HG03060 (cell line): ENCODE data around the gene PLB1.

ENCODE experiments used
- ATAC-seq: cut with Tn5 transposase; IDR thresholded peaks from one replicate; pipeline ENCODE4 v1.9.1; 2021; ENCODE audit warnings: low read depth, moderate number of reproducible peaks; ENCODE audit not compliant: unreplicated experiment

PLB1 gene

DNA sequence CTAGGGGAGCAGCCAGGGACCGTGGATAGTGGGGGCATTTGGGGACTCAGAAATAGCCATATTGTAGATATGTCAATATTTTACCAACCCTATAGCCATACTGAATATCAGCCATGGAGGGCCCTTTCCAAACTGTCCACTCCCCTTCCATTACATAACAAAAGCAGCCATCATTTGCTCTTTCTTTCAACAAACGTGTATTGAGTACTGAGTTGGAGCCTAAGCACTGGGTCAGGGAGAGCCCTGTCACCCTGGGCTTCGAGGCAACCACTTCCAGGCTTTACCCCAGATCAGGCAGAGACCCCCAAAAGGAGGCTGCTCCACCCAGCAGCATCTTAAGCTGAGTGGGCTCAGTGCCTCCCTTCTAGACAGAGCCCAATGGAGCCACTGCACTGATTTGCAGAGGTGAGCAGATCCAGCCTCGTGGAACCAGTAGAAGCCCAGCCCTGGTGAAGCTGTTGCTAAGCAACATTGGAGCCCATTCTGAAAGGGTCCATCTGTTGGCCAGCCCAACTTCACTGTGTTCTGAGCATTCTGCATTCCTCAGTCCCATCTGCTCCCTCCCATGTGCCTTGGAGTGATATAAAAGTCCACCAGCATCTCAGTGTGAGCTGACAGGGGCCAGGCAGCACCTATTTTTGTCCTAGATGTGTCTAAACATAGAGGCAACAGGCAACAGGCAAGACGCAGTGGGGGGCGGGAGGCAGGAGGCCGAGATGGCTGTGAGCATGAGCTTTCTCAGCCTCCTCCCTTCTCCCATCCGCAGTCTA is 112.1 kb downstream of the PLB1 start:
- no peak for ATAC-seq

DNA sequence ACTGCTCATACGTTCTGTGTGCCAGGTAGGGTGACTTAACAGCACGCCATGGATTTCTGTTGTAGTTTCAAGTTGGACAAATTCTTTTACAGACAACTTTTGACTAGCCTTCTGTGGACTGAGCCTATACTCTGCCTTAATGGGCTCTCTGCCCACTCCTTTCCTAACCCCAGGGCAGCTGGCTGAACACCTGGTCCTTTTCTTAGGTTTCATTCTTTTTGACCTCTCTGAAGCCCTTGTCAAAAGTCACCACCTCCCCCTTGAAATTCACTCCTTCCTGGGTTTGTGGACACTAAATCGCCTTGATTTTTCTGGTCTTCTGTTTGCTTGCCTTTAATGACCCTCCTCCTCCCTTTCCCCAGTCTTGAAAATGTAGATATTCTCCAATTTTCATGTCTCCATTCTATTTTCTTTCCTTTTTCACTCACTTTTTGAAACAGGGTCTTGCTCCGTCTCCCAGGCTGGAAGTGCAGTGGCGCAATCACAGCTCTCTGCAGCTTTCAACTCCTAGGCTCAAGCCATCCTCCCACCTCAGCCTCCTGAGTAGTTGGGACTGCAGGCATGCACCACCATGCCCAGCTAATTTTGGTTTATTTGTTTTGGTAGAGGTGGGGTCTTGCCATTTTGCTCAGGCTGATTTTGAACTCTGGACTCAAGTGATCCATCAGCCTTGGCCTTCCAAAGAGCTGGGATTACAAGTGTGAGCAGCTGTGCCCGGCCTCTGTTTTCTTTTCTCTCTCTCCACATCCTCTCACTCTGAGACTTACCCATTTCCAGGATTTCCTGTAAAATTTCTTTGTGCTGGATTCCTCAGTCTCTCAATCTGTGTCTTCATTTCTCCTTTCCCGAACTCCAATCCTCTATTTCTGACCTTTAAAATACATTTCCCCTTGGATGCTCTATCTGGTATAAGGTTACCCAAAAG is 112.9 kb downstream of the PLB1 start:
- ATAC-seq, result no peak

DNA sequence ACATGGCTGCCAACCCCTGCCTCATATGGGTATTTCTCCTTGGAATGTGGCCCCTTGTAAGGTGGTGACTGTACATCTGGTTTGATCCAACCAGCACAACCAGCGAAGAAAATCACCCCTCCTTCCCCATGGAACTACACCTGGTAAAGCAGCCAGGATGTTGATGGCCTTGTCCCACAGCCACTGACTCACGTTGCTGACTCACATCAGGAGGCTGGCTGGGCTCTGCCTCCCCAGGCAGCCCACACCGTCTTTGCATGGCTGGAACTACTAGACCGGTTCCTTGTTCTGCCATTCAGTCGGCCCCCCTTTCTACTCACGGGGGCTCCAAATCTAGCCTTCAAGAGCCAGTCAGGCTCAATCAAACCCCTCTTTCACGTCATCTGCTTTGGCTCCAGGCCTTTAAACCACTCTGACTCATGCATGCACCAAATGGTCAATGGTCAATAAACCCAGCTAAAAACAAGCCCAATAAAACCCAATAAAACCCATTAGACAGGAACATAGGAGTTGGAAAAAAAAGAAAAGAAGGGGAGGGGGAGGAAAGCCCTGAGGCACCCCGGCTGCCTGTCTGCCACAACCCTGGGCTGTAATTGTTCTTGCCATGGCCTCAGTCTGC is 114.8 kb downstream of the PLB1 start:
- peak; percentile 57 for ATAC-seq

DNA sequence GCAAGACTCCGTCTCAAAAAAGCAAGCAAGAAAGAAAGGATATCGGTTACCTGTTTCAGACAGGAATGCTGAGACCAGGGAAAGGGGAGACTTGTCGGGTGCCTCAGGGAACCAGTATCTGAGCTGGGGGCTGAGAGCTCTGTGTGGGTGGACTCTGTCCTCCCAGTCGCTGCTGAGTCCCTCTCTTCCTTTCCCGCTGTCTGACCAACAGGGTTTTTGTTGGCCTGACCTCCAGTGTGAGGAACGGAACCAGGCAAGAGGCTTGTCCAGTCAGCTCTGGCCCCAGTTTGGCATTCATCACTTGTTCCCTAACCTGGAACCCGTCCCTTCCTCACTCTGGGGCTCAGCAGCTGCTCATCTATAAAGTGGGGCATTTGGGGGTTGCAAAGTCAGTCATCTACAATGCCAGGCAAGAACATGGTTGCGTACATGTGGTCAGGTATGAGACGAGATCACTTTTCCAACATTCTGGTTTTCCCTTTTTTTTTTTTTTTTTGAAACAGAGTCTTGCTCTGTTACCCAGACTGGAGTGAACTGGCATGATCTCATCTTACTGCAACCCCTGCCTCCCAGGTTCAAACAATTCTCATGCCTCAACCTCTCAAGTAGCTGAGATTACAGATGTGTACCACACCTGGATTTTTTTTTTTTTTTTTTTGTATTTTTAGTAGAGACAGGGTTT is 116.4 kb downstream of the PLB1 start:
- no peak for ATAC-seq

DNA sequence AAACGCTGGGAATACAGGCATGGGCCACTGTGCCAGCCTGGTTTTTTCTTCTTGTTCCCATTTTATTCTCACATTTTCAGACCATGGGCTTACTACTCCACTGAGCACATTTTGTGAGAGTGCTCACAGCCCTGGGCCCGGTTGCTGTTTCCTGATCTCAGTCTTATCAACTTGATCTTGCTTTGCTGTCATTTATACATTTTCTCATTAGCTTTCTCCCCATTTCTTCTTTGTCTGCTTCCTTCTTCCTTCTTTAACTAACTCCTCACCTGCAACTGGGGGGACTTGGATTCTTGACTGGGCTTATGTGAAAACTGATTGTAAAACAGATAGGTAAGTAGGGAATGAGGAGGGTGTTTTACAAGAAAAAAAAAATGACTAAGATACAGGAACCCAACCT is 117.3 kb downstream of the PLB1 start:
- no peak for ATAC-seq

DNA sequence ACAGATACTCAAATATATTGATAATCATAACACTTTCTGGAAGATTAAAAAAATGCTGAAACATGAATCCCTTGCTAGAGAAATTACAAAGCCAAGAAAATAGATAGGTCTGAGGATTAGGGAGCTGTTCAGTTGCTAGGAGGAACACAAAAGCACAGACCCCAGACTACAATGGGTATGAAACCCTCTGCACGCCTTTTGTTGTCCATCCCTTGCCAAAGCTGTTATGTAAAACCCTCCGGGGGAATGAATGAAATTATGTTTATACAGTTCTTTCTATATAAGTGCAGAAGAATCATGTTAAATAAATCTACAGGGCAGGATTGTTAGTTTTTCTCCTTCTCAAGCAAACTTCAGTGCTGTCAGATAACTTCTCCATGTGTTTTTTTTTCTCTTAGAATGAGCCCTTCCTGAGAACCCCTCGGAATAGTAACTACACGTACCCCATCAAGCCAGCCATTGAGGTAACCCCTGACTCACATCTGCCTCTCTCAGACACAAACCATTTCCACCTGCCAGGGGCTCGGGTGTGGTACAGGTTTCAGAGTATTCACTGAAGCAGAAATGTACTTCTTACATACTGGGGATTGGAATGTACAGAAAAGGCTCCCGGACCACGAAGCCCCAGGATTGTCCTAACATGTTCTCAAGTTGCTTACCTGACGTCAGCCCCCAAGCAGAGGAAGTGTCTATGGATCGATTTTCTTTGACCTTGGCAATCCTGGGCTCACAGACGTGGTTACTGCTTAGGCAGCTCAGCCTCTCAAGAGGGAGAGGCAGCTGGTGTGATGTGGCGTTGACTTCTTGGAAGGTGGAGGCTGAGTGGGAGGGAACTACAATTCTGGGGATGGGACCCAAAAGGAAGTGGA is 118.0 kb downstream of the PLB1 start:
- no peak for ATAC-seq

DNA sequence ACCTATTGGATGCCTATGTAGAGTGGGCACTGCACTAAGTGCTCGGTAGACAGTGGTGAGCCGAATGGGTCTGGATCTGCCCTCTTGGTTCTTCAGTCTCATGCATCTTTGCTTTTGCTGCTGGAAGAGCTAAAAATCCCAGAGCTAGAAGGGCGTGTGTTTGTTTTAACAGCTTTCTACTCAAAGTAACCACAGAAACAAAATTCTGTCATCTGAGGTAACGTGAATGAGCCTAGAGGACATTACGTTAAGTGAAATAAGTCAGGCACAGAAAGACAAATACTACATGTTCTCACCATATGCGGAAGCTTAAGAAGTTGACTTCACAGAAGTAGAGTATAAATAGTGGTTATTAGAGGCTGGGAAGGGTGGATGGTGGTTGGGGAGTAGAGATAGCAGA is 119.8 kb downstream of the PLB1 start:
- ATAC-seq, result no peak

DNA sequence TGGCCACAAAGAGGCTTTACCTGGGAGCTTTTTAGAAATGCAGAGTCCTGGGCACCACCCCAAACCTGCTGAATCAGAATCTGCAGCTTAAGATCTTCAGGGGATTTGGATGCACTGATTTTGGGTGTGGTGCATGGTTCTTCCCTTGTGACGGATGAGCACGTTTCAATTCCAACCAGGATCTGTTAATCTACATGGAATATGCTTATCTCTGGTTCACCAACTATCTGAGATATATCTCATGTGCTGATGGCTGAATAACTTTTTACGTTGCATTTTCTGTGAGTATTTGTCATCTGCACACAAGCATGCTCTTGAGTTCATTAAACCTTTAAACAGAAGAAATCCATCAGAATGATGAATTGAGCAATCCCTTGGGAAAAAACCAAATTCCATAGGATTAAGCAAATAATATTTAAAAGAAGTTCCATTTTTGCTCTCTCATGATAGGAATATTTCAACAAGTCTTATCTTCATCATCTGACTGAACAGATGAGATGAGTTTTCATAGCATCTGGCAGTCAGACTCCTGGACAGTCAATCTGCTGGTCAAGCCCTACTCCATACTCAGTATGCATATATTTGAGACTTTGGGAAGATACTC is 120.6 kb downstream of the PLB1 start:
- no peak for ATAC-seq

DNA sequence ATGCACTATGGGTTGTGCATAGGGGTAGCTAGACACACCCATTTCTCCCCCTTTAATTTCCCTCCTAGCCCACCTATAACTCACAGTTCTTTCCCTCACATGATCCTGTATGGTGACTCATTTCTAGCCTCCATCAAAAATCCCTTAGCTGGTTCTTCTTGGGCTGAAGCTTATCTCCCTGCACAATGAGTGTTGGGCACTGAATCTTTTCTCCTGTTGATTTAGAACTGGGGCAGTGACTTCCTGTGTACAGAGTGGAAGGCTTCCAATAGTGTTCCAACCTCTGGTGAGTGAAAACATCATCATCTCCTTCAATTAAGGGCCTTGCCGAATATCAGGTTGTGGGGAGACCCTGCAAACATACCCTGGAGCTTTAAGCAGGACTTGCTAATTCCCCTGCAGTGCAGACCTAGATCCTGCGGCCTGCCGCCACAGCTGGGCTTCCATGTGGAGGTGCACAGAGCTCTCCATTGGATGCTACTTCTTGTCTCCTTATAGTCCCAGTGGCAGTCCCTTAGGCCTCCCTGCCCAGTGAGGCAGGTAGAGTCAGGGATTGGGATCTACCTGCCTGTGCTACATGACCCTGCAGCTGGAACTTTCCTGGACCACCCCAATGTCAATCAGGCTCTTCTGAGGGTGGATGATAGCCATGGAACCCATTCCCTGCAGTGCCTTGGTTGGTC is 121.8 kb downstream of the PLB1 start:
- no peak for ATAC-seq

DNA sequence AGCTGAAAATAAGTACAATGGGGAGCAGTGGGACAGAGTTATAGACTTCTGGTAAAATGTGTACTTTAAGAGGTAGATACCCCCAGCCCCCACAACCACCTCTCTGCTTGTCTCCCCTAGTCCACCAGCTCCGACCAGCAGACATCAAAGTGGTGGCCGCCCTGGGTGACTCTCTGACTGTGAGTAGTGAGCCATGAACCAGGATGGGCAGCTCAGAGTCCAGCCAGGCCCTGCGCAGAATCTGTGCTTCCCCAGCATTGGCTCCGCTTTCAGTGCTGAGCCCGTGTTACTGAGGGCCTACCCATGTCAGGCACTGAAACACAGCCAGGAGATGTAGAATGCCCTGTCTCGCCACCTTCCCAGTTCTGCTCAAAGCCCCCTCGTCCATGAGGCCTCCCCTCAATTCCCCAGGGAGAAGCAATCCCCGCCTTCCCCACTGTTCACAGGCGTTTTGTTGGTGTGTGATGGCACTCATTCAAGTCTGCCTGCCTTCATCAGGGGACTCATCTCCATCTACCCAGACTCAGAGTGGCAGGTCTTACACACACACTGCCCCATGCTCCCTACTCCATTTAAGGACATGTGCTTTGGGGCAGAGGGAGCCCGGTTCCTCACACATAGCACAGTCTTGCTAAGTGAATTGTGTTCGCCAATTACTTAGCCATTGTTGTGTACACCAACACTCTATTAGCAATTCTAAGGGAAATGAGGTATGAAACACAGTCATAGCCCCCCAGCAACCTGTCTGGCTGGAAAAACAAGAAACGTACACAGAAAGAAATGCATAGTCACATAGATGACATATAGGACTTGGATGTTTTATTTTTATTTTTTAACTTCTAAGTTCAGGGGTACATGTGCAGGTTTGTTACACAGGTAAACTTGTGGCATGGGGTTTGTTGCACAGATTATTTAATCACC is 122.6 kb downstream of the PLB1 start:
- no peak for ATAC-seq

DNA sequence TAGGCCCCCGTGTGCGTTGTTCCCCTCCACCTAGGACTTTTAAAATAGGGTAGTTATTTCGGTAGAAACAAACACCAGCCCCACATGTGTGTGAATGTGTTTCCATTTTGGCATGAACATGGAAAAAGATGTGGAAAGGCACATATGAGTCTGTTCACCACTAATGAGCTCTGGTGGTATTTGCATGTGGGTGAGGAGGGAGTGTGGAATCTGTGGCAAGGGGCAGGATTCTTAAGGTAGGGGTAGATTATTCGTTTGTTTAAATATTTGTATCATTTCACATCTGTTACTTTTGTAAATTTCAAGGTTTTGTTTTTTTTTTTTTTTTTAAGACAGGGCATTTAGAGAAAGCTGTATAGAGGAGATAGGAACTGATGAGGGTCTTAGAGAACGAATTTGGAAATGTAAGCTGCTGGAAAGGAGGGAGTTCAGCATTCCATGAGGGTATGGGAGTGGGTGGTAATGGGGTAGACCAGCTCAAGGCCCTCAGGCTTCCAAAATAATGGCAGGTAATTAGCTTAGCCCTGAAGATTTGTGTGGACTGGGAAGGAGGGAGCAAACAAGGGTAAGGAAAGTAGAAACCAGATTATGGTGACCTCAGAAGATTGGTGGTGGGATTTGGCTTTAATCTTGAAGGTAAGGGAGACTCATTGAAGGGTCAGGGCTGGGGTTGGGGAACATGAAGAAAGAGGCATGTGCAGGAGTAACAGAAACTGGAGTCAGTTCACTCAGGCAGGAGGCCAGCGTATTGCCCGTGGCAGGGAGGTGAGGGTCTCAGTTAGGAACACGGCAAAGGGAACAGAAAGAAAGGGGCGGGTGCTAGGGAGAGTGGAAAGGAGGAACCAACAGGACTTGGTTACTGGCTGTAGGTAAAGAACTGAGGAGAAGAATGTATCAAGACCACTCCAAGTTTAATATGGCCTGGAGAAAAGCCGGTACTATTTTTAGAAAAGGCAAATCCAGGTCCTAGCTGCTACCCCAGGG is 123.6 kb downstream of the PLB1 start:
- no peak for ATAC-seq

DNA sequence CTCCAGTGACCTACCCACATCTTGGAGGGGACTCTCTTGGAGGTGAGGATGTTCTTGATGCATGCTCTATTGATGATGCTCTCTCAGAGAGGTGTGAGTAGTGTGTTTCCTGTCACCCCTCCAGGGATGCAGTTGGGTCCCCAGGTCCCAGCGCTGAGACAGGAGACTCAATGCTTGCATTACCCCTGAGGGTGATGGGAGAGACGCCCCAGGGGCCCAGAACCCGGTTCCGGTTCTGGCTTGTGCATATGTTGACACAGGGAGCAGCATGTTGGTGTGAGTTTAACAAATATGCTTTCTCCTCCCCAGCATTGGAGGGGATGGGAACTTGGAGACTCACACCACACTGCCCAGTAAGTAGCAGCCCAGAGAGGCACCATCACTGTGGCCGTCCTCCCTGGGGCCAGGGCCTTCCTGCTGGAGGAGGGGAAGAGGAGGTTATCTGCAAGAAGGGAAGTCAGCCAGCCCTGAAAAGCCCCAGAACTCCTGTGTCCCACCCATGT is 124.5 kb downstream of the PLB1 start:
- ATAC-seq, result no peak

DNA sequence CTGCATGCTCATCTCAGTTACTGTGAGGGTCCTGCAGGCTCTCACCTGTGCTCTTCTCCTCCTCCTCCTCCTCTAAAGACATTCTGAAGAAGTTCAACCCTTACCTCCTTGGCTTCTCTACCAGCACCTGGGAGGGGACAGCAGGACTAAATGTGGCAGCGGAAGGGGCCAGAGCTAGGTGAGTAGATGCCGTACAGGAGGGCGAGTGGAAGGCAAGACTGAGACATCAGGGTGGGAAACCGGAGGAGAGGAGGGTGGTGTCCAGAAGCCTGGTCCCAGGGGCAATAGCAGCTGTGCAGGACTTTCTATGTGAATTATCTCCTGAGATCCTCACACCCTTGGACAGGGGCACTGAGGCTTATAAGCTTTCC is 124.9 kb downstream of the PLB1 start:
- no peak for ATAC-seq

DNA sequence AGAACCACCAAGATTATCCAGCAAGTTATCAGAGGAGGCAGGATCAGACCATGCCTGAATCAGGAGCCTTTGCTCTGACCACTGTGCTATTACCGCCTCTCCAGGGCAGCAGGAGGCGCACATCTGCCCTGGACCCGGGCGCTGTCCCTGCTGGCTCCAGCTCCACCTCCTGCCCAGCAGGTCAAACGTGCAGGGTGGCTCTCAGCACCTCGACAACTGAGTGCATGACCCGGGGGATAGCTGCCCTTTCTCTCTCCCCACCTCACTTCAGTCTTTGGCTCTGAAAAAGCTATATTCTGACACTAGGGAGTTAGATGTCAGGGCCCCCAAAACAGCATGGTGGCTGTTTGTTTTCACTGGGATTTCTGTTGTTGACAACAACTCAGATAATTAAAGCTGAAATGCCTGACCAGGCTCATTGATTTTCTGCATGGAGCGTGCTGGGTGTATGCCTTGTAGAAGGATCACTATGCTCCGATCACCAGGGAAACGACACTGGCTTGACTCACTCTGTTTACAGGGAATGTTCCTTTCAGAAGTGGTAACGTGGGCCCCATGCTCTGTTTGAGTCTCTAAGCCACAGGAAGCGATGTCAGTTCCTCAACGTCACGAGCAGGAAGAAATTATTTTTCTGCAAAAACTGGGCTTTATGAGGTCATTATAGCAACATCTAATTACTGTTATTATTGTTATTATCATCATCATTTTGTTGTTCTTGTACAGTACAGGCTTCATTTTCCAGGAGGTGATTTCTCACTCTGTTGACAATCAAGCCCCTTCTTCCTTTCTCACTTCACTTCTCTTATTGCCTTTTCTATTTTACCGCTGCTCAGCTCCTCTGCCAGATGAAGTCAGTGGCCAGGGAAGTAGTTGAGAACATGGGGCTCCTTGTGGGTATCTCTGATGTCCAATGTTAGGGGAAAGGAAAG is 125.6 kb downstream of the PLB1 start:
- ATAC-seq, result no peak

DNA sequence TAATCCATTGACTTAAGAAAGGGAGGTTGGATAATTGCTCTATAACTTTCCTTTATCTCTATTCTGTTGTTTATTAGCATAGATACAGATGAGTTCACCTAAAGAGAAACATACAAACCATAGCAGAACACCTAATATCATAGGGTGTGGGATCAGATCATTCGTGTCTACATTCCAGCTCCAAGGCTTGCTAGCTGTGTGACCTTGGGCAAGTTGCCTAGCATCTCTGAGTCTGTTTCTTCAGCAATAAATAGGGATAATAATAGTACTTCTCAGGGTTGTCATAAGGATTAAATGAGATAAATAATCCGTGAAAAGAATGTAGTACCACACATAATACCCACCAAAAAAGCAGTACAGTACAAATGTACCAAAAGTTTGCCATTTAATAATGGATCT is 126.2 kb downstream of the PLB1 start:
- no peak for ATAC-seq
